ENCODE measurements around the gene SMIM8.

SMIM8 gene

GRCh38 chr6:87333591-87334181 is 11.3 kb downstream of the SMIM8 start:
- no peak overlapping the region for H3K4me3 ChIP-seq (ENCODE audit: low read depth, low read length)
- DNase-seq (ENCODE audit: low read depth), result no peak
- no peak for TF ChIP-seq CTCF (IDR thresholded peaks at IDR 0.05; ENCODE audit: control insufficient read depth, extremely low read depth, insufficient read depth)

GRCh38 chr6:87334683-87335082 is 12.3 kb downstream of the SMIM8 start:
- TF ChIP-seq CTCF (IDR thresholded peaks at IDR 0.05; ENCODE audit: control insufficient read depth, extremely low read depth, insufficient read depth), result no peak
- no peak overlapping the region for H3K4me3 ChIP-seq (ENCODE audit: low read depth, low read length)
- no peak for DNase-seq (ENCODE audit: low read depth)

GRCh38 chr6:87336367-87336766 is 14.0 kb downstream of the SMIM8 start:
- DNase-seq (ENCODE audit: low read depth), result no peak
- no peak for TF ChIP-seq CTCF (IDR thresholded peaks at IDR 0.05; ENCODE audit: control insufficient read depth, extremely low read depth, insufficient read depth)
- no peak overlapping the region for H3K4me3 ChIP-seq (ENCODE audit: low read depth, low read length)

GRCh38 chr6:87340230-87340629 is 17.8 kb downstream of the SMIM8 start:
- no peak for DNase-seq (ENCODE audit: low read depth)
- no peak overlapping the region for H3K4me3 ChIP-seq (ENCODE audit: low read depth, low read length)

GRCh38 chr6:87341158-87341557 is 18.8 kb downstream of the SMIM8 start:
- TF ChIP-seq CTCF (IDR thresholded peaks at IDR 0.05; ENCODE audit: control insufficient read depth, extremely low read depth, insufficient read depth), result no peak
- H3K4me3 ChIP-seq (ENCODE audit: low read depth, low read length), result no peak overlapping the region
- no peak for DNase-seq (ENCODE audit: low read depth)

More at GRCh38 chr6:87340230-87340629, 17.8 kb downstream of the SMIM8 start:
- no peak for TF ChIP-seq CTCF (IDR thresholded peaks at IDR 0.05; ENCODE audit: control insufficient read depth, extremely low read depth, insufficient read depth)

- DNase-seq (ENCODE audit: low read depth), result no peak
- no peak for TF ChIP-seq CTCF (IDR thresholded peaks at IDR 0.05; ENCODE audit: control insufficient read depth, extremely low read depth, insufficient read depth)
- no peak overlapping the region for H3K4me3 ChIP-seq (ENCODE audit: low read depth, low read length)
Observed at GRCh38 chr6:87341899-87342298, 19.5 kb downstream of the SMIM8 start.

GRCh38 chr6:87342829-87343228 is 20.4 kb downstream of the SMIM8 start:
- no peak overlapping the region for H3K4me3 ChIP-seq (ENCODE audit: low read depth, low read length)
- DNase-seq (ENCODE audit: low read depth), result no peak

More at GRCh38 chr6:87342829-87343228, 20.4 kb downstream of the SMIM8 start:
- TF ChIP-seq CTCF (IDR thresholded peaks at IDR 0.05; ENCODE audit: control insufficient read depth, extremely low read depth, insufficient read depth), result no peak

Measured in LNCaP clone FGC (cell line).